A549 (cell line): ENCODE results near the gene SLC8A2. TPM values are rescaled to one million over a fixed set of nuclear protein-coding genes. Genes with fewer than 3 reads are reported as not detected.

ENCODE experiments used
- ATAC-seq, 2 experiments: fragments of 200-7000 bp in 1 of 2; fragments of >200 bp in 1 of 2; cut with Nextera tagmentation in 1 of 2; cut with Tn5 transposase in 1 of 2; 3 replicates each; pipeline versions ENCODE4 v1.8.0 to v1.9.1; 2018 to 2020; ENCODE audit warnings: mild to moderate bottlenecking in 1 of 2, moderate library complexity in 1 of 2
- CTCF ChIA-PET: fragments of 300-600 bp; sonication (Branson Sonifier 250); formaldehyde crosslinking; extraction: SDS; loops from one replicate; lab custom pipeline; 2021; ENCODE audit warnings: antibody characterized with exemption, inconsistent platforms; lab: Yijun Ruan, JAX
- POLR2A ChIA-PET: fragments of 350-600 bp; formaldehyde crosslinking; extraction: SDS; loops from one replicate; lab custom pipeline; 2021; ENCODE audit warnings: antibody characterized with exemption, inconsistent platforms; lab: Yijun Ruan, JAX
- DNase-seq, 2 experiments: peaks; one replicate each; pipeline versions ENCODE4 v3.0.0 to v3.0.0-alpha.2; 2011 to 2016; ENCODE audit warnings: low read depth in 1 of 2, low spot score in 1 of 2
- FAIRE-seq: peaks from 2 replicates; lab custom pipeline; 2011; peaks lifted over from hg19 to GRCh38; lab: Jason Lieb, UNC
- H3K27ac ChIP-seq, 2 experiments: fragments of >200 bp; sonication (Bioruptor Twin); formaldehyde crosslinking; 3 replicates each; pipeline ENCODE4 v1.5.1; 2016 to 2017
- H3K4me1 ChIP-seq: fragments of >200 bp; sonication (Bioruptor Twin); formaldehyde crosslinking; 3 replicates; pipeline ENCODE4 v1.6.1; 2016
- H3K4me2 ChIP-seq: fragments of >200 bp; sonication (Bioruptor Twin); formaldehyde crosslinking; 3 replicates; pipeline ENCODE4 v1.6.1; 2016
- H3K4me3 ChIP-seq: fragments of >200 bp; sonication (Bioruptor Twin); formaldehyde crosslinking; 3 replicates; pipeline ENCODE4 v1.5.1; 2016
- H3K9me3 ChIP-seq: fragments of >200 bp; sonication (Bioruptor Twin); formaldehyde crosslinking; 3 replicates; pipeline ENCODE4 v1.6.1; 2016
- CBX2 ChIP-seq: fragments of 200-600 bp; sonication (generic); IDR thresholded peaks from 2 replicates; pipeline ENCODE4 v1.6.1; 2016; ENCODE audit warnings: low read depth, mild to moderate bottlenecking, borderline replicate concordance
- CHD2 ChIP-seq: fragments of 150-350 bp; IDR thresholded peaks from 2 replicates; pipeline ENCODE4 v1.6.1; 2014; ENCODE audit warnings: low read length; ENCODE audit not compliant: partially characterized antibody
- E2F6 ChIP-seq: IDR thresholded peaks from 2 replicates; pipeline ENCODE4 v1.6.1; 2012; ENCODE audit warnings: low read depth, borderline replicate concordance
- FOSL2 ChIP-seq, 2 experiments: fragments of 450-650 bp in 1 of 2; fragments of >200 bp in 1 of 2; sonication (Bioruptor Twin) in 1 of 2; formaldehyde crosslinking; IDR thresholded peaks; 2 replicates each; pipeline versions ENCODE4 v1.5.0 to v1.6.1; 2016 to 2020; ENCODE audit warnings: mild to moderate bottlenecking in 1 of 2, moderate library complexity in 1 of 2
- FOXS1 ChIP-seq: fragments of 250-450 bp; sonication (Bioruptor Pico); IDR thresholded peaks from 2 replicates; pipeline ENCODE4 v1.5.0; 2020; ENCODE audit warnings: mild to moderate bottlenecking, moderate library complexity
- HDAC2 ChIP-seq: fragments of 200-600 bp; sonication (generic); IDR thresholded peaks from 2 replicates; pipeline ENCODE4 v1.6.1; 2016
- HMGXB4 ChIP-seq: fragments of 250-450 bp; sonication (Bioruptor Pico); IDR thresholded peaks from 2 replicates; pipeline ENCODE4 v1.5.0; 2021; ENCODE audit warnings: mild to moderate bottlenecking, moderate library complexity, borderline replicate concordance
- JUNB ChIP-seq: fragments of >200 bp; sonication (Bioruptor Twin); formaldehyde crosslinking; IDR thresholded peaks from 2 replicates; pipeline ENCODE4 v1.6.1; 2016
- KDM1A ChIP-seq: fragments of 200-600 bp; sonication (generic); IDR thresholded peaks from 2 replicates; pipeline ENCODE4 v1.6.1; 2016; ENCODE audit warnings: low read depth, mild to moderate bottlenecking
- MAX ChIP-seq: IDR thresholded peaks from 2 replicates; pipeline ENCODE4 v1.6.1; 2012
- PBX3 ChIP-seq: IDR thresholded peaks from 2 replicates; pipeline ENCODE4 v1.6.1; 2012
- TP53 ChIP-seq: fragments of 250-450 bp; sonication (Bioruptor Pico); IDR thresholded peaks from 2 replicates; pipeline ENCODE4 v1.5.0; 2021; ENCODE audit warnings: mild to moderate bottlenecking, moderate library complexity
- USF2 ChIP-seq: fragments of 450-650 bp; IDR thresholded peaks from 2 replicates; pipeline ENCODE4 v1.6.1; 2014; ENCODE audit warnings: antibody characterized with exemption
- ZNF302 ChIP-seq: fragments of 250-450 bp; sonication (Bioruptor Pico); IDR thresholded peaks from 2 replicates; pipeline ENCODE4 v1.9.0; 2021; ENCODE audit warnings: inconsistent platforms, mild to moderate bottlenecking, moderate library complexity
- ZSCAN20 ChIP-seq: fragments of 250-450 bp; sonication (Bioruptor Pico); IDR thresholded peaks from 2 replicates; pipeline ENCODE4 v1.8.0; 2022; ENCODE audit warnings: mild to moderate bottlenecking, moderate library complexity
- WGBS: methylation state at CpG from one replicate; pipeline ENCODE4 v1.1.6; 2017; ENCODE audit errors: missing lambda C conversion rate; 5-methylcytosine and 5-hydroxymethylcytosine counted together
- polyA plus RNA-seq, 4 experiments: library from polyadenylated mRNA; depleted of rRNA in 3 of 4; stranded (reverse); fragments of >200 nt; fragmentation: RNase III in 1 of 4; extraction: RNeasy Plus Mini Kit Qiagen cat#74134 plus additional on column Dnase treatment in 1 of 4; gene quantifications; 2 replicates in 3 of 4; 3 replicates in 1 of 4; pipeline ENCODE4 v1.2.3, GENCODE V29; 2011 to 2017

The SLC8A2 gene
- polyA plus RNA-seq, 2 of the 4 experiments (the other 2 are of a cell fraction) = 0.15 to 0.35 TPM

GRCh38 chr19:47430041-47430802 is 41.5 kb downstream of the SLC8A2 start:
- Histone ChIP-seq H3K27ac (no peak overlapping the region), H3K9me3 (no peaks in the 10 kb centered on the region; the same call in 2 of the 3 replicates), H3K4me3 (no peak overlapping the region), H3K4me2 (0 out of 3 replicates have a peak overlapping the region, but pooled peaks have one; percentile 27), H3K4me1 (peaks cover 20% of the 10 kb centered on the region)
- FAIRE-seq (no peak), ATAC-seq (peak in 1 of 2 experiments; percentile 1; a peak in 1 of 6 replicates), DNase-seq (no peak)
- WGBS = 76% methylated on average over 69 of the region's 69 CpGs
- TF ChIP-seq E2F6 = peak; percentile 40; the same call in 1 of the 2 replicates
- no peak for TF ChIP-seq ZSCAN20 (CRISPR knock-in tag)
- no peak for TF ChIP-seq ZNF302 (CRISPR knock-in tag)
- TF ChIP-seq CBX2 = no peak
- TF ChIP-seq MAX = peak; percentile 49
- CTCF ChIA-PET = interaction anchor here (0.6 to 28.3 kb wide), 9 partner anchors 16 to 358 kb away, joined by 3 to 901 read pairs (median 9); partner anchors contain the start of genes EHD2, KPTN and NAPA
- POLR2A ChIA-PET = no interaction called here

GRCh38 chr19:47429140-47429793 is 42.4 kb downstream of the SLC8A2 start:
- Histone ChIP-seq H3K4me1 (peaks cover 20% of the 10 kb centered on the region), H3K4me2 (peak overlapping the region; percentile 99), H3K27ac (no peak overlapping the region), H3K4me3 (no peak overlapping the region), H3K9me3 (no peaks in the 10 kb centered on the region; the same call in 2 of the 3 replicates)
- 75% methylated on average over 19 of the region's 20 CpGs for WGBS
- CTCF ChIA-PET = interaction anchor here (0.5 to 28.3 kb wide), 19 partner anchors 8 to 724 kb away, joined by 3 to 901 read pairs (median 5); partner anchors contain the start of genes EHD2, INAFM1, KPTN and NAPA
- DNase-seq = no peak
- ATAC-seq = no peak
- POLR2A ChIA-PET = no interaction called here
- no peak for TF ChIP-seq JUNB
- TF ChIP-seq HMGXB4 = no peak
- no peak for TF ChIP-seq FOXS1
- no peak for TF ChIP-seq HDAC2
- no peak for TF ChIP-seq CHD2
- FAIRE-seq = no peak

GRCh38 chr19:47428177-47428894 is 43.4 kb downstream of the SLC8A2 start:
- FAIRE-seq = peak; percentile 98
- DNase-seq = peak; percentile 95 to 98
- no peaks in the 10 kb centered on the region; the same call in 2 of the 3 replicates for H3K9me3 ChIP-seq
- TF ChIP-seq TP53 (CRISPR knock-in tag) (peak; percentile 45; the same call in 1 of the 2 replicates), MAX (peak; percentile 39; the same call in 1 of the 2 replicates), FOSL2 (IDR thresholded peaks at IDR 0.05) (no peak), FOSL2 (CRISPR knock-in tag; IDR thresholded peaks at IDR 0.05) (no peak), KDM1A (no peak), USF2 (no peak), PBX3 (no peak)
- peak overlapping the region; percentile 42 for H3K4me3 ChIP-seq
- CTCF ChIA-PET = interaction anchor here (0.6 to 28.3 kb wide), 51 partner anchors 9 to 435 kb away, joined by 3 to 901 read pairs (median 4); partner anchors contain the start of genes DHX34, EHD2, INAFM1 and KPTN
- peak overlapping the region; percentile 99 for H3K4me2 ChIP-seq
- peak; percentile 75 to 85 for ATAC-seq
- POLR2A ChIA-PET = interaction anchor here (0.6 to 1.2 kb wide), 5 partner anchors 8 to 154 kb away, joined by 3 to 4 read pairs (median 3); partner anchors contain the start of gene INAFM1
- H3K4me1 ChIP-seq = peaks cover 20% of the 10 kb centered on the region
- 2% methylated on average over 27 of the region's 27 CpGs for WGBS
- H3K27ac ChIP-seq = peak overlapping the region in 1 of 2 experiments; percentile 43; a peak in 2 of 6 replicates
